ENCODE data around the gene KRTAP10-10. TPM values are rescaled to one million over a fixed set of nuclear protein-coding genes. Genes with fewer than 3 reads are reported as not detected.

KRTAP10-10 gene
- total and polyA plus RNA-seq, 9 of the 15 experiments (the other 6 are each of a cell fraction or from before 2014, with no cell fraction given), result not detected

DNA sequence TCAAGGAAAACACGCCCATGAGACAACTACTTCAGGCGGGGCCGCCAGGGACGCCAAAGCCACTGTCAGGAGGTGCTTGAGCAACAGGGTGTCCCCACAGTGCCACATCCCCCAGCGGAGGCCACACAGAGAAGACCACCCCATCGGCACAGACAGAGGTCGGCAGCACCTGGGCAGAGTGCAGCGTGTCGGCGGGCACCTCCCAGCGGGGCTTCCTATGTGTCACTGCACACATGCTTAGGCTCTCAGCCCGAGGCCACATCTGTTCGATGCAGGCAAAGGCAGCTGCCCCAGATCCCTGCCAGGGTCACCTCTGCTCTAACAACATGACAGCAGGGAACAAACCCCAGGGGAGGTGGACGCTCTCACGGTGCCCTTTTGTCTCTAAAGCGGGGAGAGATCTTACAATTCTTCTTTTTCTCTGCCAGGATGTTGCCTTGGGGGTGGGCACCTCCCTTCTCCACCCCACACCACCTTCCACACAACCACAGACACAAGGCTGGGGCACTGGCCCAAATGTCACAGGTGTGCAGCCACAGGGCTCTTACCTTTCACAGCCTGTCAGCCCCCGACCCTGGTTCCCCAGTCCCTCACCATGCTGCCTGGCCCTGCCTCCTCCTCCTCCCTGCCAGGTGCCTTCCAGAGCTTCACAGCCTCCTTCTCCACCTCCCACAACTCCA, 21.1 kb upstream of the KRTAP10-10 start:
- H3K27me3 ChIP-seq (ENCODE audit: control insufficient read depth in 2 of 2, insufficient read depth in 2 of 2, low read length in 2 of 2), result peaks cover 14 to 44% of the 10 kb centered on the region in 2 experiments; a peak in 4 of 5 replicates
- H3K4me3 ChIP-seq, result no peak overlapping the region
- no peak overlapping the region for H3K4me2 ChIP-seq (ENCODE audit: insufficient read depth, low read length)
- H2AFZ ChIP-seq (ENCODE audit: low read depth, low read length), result no peak overlapping the region
- under 1% methylated on average over 17 of the region's 17 CpGs for WGBS (ENCODE audit: insufficient coverage, low coverage, missing lambda C conversion rate)
- no peak for FAIRE-seq
- H3K9me3 ChIP-seq (replicated peaks; ENCODE audit: control insufficient read depth, insufficient read depth, low read depth, low read length), result no peaks in the 10 kb centered on the region; the same call in 1 of the 2 replicates
- ATAC-seq, result no peak
- H3K4me1 ChIP-seq (replicated peaks in 1 of 2; ENCODE audit: control insufficient read depth in 2 of 2, insufficient read depth in 2 of 2, low read length in 2 of 2), result peaks cover 0 to 10% of the 10 kb centered on the region in 2 experiments; a peak in 2 of 5 replicates
- ChIA-PET CTCF (ENCODE audit: low intra/inter-chr PET ratio) (no interaction called here), POLR2A (interaction anchor here (0.6 to 0.8 kb wide), 2 partner anchors 12 to 230 kb away, joined by 3 read pairs; no protein-coding TSS in a partner anchor)
- BruUV-seq (replicated peaks), result no TSS peak
- TF ChIP-seq CCNT2 (IDR thresholded peaks at IDR 0.05; ENCODE audit: borderline replicate concordance, extremely low read depth, insufficient read length, low read depth, low read length), result no peak
- TF ChIP-seq, protein P1, sequence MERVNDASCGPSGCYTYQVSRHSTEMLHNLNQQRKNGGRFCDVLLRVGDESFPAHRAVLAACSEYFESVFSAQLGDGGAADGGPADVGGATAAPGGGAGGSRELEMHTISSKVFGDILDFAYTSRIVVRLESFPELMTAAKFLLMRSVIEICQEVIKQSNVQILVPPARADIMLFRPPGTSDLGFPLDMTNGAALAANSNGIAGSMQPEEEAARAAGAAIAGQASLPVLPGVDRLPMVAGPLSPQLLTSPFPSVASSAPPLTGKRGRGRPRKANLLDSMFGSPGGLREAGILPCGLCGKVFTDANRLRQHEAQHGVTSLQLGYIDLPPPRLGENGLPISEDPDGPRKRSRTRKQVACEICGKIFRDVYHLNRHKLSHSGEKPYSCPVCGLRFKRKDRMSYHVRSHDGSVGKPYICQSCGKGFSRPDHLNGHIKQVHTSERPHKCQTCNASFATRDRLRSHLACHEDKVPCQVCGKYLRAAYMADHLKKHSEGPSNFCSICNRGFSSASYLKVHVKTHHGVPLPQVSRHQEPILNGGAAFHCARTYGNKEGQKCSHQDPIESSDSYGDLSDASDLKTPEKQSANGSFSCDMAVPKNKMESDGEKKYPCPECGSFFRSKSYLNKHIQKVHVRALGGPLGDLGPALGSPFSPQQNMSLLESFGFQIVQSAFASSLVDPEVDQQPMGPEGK (CRISPR knock-in tag; IDR thresholded peaks at IDR 0.05; ENCODE audit: borderline replicate concordance), result no peak
- intact Hi-C loops (cut with micrococcal nuclease) (no loop called here), in situ Hi-C loops (cut with MboI) (no loop called here)
- no peak for DNase-seq (ENCODE audit: extremely low read depth in 1 of 4, low spot score in 3 of 4)
- H4K20me1 ChIP-seq (replicated peaks; ENCODE audit: control insufficient read depth, insufficient read depth, low read length), result no peaks in the 10 kb centered on the region
- H3K36me3 ChIP-seq (ENCODE audit: control insufficient read depth, insufficient read depth, low read length), result no peaks in the 10 kb centered on the region
- no peak overlapping the region for H3K27ac ChIP-seq (ENCODE audit: extremely low read depth, low read depth, low read length)
- peaks cover 3% of the 10 kb centered on the region for H3K9me1 ChIP-seq (ENCODE audit: control insufficient read depth, insufficient read depth, low read length)
- H3K79me2 ChIP-seq (ENCODE audit: control insufficient read depth, insufficient read depth, low read length), result no peaks in the 10 kb centered on the region
- H3K9ac ChIP-seq (ENCODE audit: insufficient read depth in 1 of 2, low read depth in 2 of 2, low read length in 2 of 2), result no peak overlapping the region

All from K562 (cell line).